K562 (cell line): ENCODE measurements around the gene ATP2A3. TPM values are rescaled to one million over a fixed set of nuclear protein-coding genes. Genes with fewer than 3 reads are reported as not detected.

Experiments used
- ARID1B ChIP-seq: fragments of 450-650 bp; IDR thresholded peaks from 2 replicates; pipeline ENCODE4 v1.6.1; 2016; ENCODE audit warnings: antibody characterized with exemption, mild to moderate bottlenecking, inconsistent platforms
- CHD2 ChIP-seq: IDR thresholded peaks from 2 replicates; pipeline ENCODE4 v1.6.1; 2011; ENCODE audit warnings: low read depth, low read length
- CHD7 ChIP-seq: fragments of 200-600 bp; sonication (generic); IDR thresholded peaks from one replicate; pipeline ENCODE4 v1.6.1; 2012; ENCODE audit warnings: mild to moderate bottlenecking, low read depth, low read length, inconsistent platforms
- CTBP1 ChIP-seq: fragments of 450-650 bp; IDR thresholded peaks from 2 replicates; pipeline ENCODE4 v1.6.1; 2016; ENCODE audit warnings: borderline replicate concordance
- L3MBTL2 ChIP-seq: fragments of 450-650 bp; IDR thresholded peaks from 2 replicates; pipeline ENCODE4 v1.6.1; 2016; ENCODE audit warnings: mild to moderate bottlenecking, moderate library complexity
- MAFF ChIP-seq: IDR thresholded peaks from 2 replicates; pipeline ENCODE4 v1.6.1; 2012; ENCODE audit warnings: low read length, improper control_type of control experiment
- MAFG ChIP-seq: fragments of 450-650 bp; conservative IDR thresholded peaks from 2 replicates; pipeline ENCODE4 v1.6.1; 2016; ENCODE audit warnings: missing genetic modification characterization, missing compliant biosample characterization
- NEUROD1 ChIP-seq: fragments of 150-350 bp; IDR thresholded peaks from 2 replicates; pipeline ENCODE4 v1.6.1; 2014; ENCODE audit warnings: borderline replicate concordance, low read length, low read depth; ENCODE audit not compliant: partially characterized antibody
- NFE2L1 ChIP-seq: fragments of 450-650 bp; IDR thresholded peaks from 2 replicates; pipeline ENCODE4 v1.6.1; 2016; ENCODE audit warnings: missing genetic modification characterization, low read depth, mild to moderate bottlenecking, missing compliant biosample characterization, moderate library complexity, borderline replicate concordance
- NR2F6 ChIP-seq: fragments of 450-650 bp; formaldehyde crosslinking; IDR thresholded peaks from 2 replicates; pipeline ENCODE4 v1.4.0; 2020; ENCODE audit warnings: mild to moderate bottlenecking
- SFPQ ChIP-seq: fragments of 200-400 bp; formaldehyde crosslinking; IDR thresholded peaks from 2 replicates; pipeline ENCODE4 v1.6.1; 2017; ENCODE audit warnings: mild to moderate bottlenecking, low read depth, low read length, moderate library complexity
- TAF15 ChIP-seq: fragments of 200-400 bp; formaldehyde crosslinking; IDR thresholded peaks from 2 replicates; pipeline ENCODE4 v1.6.1; 2017; ENCODE audit warnings: mild to moderate bottlenecking, low read depth, low read length, moderate library complexity
- ZKSCAN3 ChIP-seq: fragments of 250-450 bp; sonication (Bioruptor Pico); IDR thresholded peaks from 2 replicates; pipeline ENCODE4 v1.4.0; 2020
- ZNF41 ChIP-seq: fragments of 250-450 bp; sonication (Bioruptor Pico); conservative IDR thresholded peaks from 2 replicates; pipeline ENCODE4 v1.4.0; 2020; ENCODE audit warnings: mild to moderate bottlenecking
- polyA plus RNA-seq, 8 experiments: library from polyadenylated mRNA; depleted of rRNA in 4 of 8; stranded (reverse) in 5 of 8; unstranded in 3 of 8; fragments of >200 nt; fragmentation: Nextera tagmentation in 2 of 8; fragmentation: Illumina TruSeq in 1 of 8; extraction: Ambion mirVana in 2 of 8; extraction: Trizol in 1 of 8; gene quantifications; 2 replicates each; pipeline versions ENCODE4 v1.2.1 to v1.2.3, GENCODE V29; 2011 to 2014; ENCODE audit warnings: inconsistent platforms in 1 of 8, missing spikeins in 1 of 8
- total RNA-seq, 7 experiments: library from RNA; depleted of rRNA in 6 of 7; stranded (reverse); fragments of >200 nt in 6 of 7; fragmentation: Illumina TruSeq in 2 of 7; extraction: Trizol in 2 of 7; gene quantifications; 2 replicates each; pipeline versions ENCODE4 v1.2.1 to v1.2.3, GENCODE V29; 2011 to 2021; ENCODE audit warnings: low replicate concordance in 1 of 7

The ATP2A3 gene
- total and polyA plus RNA-seq, 9 of the 15 experiments (the other 6 are each of a cell fraction or from before 2014, with no cell fraction given): 0.65 to 103 (median 31.3) TPM

- TF ChIP-seq TAF15 (no peak), MAFF (no peak), NFE2L1 (tag) (no peak), SFPQ (no peak), ARID1B (peak; percentile 25; the same call in 1 of the 2 replicates), ZKSCAN3 (CRISPR knock-in tag) (no peak), MAFG (tag) (no peak), CHD7 (no peak), ZNF41 (CRISPR knock-in tag) (peak; percentile 88), CTBP1 (peak; percentile 47; the same call in 1 of the 2 replicates), L3MBTL2 (peak; percentile 99), NR2F6 (no peak), CHD2 (no peak), NEUROD1 (no peak)
These were observed 40.5 kb upstream of the ATP2A3 start (continued) for GRCh38 chr17:4004517-4005295.
